ENCODE data around the gene ANKRD28. TPM values are rescaled to one million over a fixed set of nuclear protein-coding genes. Genes with fewer than 3 reads are reported as not detected.

ANKRD28 gene
- total and polyA plus RNA-seq, 2 of the 8 experiments (the other 6 are each of a cell fraction or from before 2014, with no cell fraction given) = 39.1 to 61.7 TPM

GRCh38 chr3:15722877-15723623 lies 74.7 kb downstream of the ANKRD28 start (continued):
- no peak for TF ChIP-seq CHD7 (IDR thresholded peaks at IDR 0.05; ENCODE audit: insufficient replicate concordance, low read length)
- no peak for TF ChIP-seq RNF2 (IDR thresholded peaks at IDR 0.05; ENCODE audit: borderline replicate concordance, low read depth, low read length, missing control alignments, poor library complexity, severe bottlenecking)
- no peak for TF ChIP-seq TEAD4 (IDR thresholded peaks at IDR 0.05; ENCODE audit: low read depth, low read length)
- TF ChIP-seq FOSL1 (IDR thresholded peaks at IDR 0.05; ENCODE audit: insufficient read depth, low read depth, low read length) = no peak
- no peak for TF ChIP-seq RBBP5 (IDR thresholded peaks at IDR 0.05; ENCODE audit: borderline replicate concordance, low read depth, low read length)
- no peak for TF ChIP-seq SP1 (IDR thresholded peaks at IDR 0.05; ENCODE audit: low read depth, low read length)
- TF ChIP-seq NANOG (IDR thresholded peaks at IDR 0.05; ENCODE audit: insufficient read depth, low read depth, low read length, poor library complexity, severe bottlenecking) = no peak
- TF ChIP-seq POU5F1 (IDR thresholded peaks at IDR 0.05; ENCODE audit: low read depth, low read length) = no peak
